GM12801 (cell line): ENCODE measurements around the gene NUAK2.

Source experiments
- CTCF ChIP-seq: IDR thresholded peaks from one replicate; pipeline ENCODE4 v1.5.1; 2011; ENCODE audit warnings: control low read depth; ENCODE audit not compliant: insufficient read length; ENCODE audit errors: extremely low read depth

NUAK2 gene

GRCh38 chr1:205321162-205321958 lies at the start of gene NUAK2:
Gene NUAK2, minus strand, starts transcription at chr1:205321745. Its CDS starts 117 bp downstream, at chr1:205321628.
- no peak for TF ChIP-seq CTCF

- no peak for TF ChIP-seq CTCF
These were observed 49.2 kb upstream of the NUAK2 start for GRCh38 chr1:205370780-205371179.

- no peak for TF ChIP-seq CTCF
These were observed 48.2 kb upstream of the NUAK2 start for GRCh38 chr1:205369701-205370123.

GRCh38 chr1:205368478-205368877 lies 46.9 kb upstream of the NUAK2 start:
- TF ChIP-seq CTCF = no peak

GRCh38 chr1:205365945-205366463 lies 44.5 kb upstream of the NUAK2 start:
- TF ChIP-seq CTCF = no peak

GRCh38 chr1:205360891-205361290 lies 39.3 kb upstream of the NUAK2 start:
- TF ChIP-seq CTCF = no peak

- TF ChIP-seq CTCF = no peak
These were observed 38.4 kb upstream of the NUAK2 start for GRCh38 chr1:205359771-205360565.
